IPS DF 4.7 (cell line): ENCODE data around the gene OR5B21.

Experiments used
- DNase-seq: peaks from one replicate; pipeline ENCODE4 v3.0.0-alpha.2; 2013; ENCODE audit warnings: low spot score; ENCODE audit errors: extremely low read depth

The OR5B21 gene

GRCh38 chr11:58494101-58494500 is 13.8 kb downstream of the OR5B21 start:
- no peak for DNase-seq

DNA sequence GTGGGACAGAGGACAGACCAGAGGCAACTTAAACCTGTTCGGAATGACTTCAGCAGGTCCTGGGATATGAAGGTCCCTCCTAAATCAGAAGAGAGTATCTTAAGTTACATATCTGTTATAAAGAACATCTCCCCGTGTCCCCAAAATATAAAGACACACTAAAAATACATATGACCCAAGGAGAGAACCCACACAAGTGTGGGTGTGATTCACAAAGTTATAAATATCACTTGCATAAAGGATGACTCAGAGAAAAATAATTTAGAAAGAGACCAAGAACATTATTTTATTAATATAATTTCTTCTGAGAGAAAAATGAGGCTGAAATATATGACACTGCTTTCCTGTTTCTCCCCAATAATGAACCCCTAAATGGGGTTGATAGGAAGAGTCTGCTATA is 14.2 kb downstream of the OR5B21 start:
- no peak for DNase-seq

GRCh38 chr11:58490827-58491226 is 17.1 kb downstream of the OR5B21 start:
- no peak for DNase-seq

DNA sequence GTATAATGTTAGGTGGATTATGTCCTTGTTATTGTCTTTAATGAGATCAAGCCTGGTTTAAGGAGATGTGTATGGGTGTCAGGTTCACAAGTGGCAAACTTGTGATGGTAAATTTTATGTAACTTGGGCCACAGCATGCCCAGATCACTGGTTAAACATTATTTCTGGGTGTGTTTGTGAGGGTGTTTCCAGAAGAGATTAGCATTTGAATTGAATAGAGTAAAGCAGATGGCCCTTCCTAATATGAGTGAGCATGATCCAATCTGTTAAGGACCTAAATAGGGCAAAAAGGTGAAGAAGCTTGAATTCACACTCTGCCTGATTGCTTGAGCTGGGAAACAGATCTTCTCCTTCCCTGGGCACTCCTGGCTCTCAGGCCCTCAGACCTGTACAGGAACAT is 20.7 kb downstream of the OR5B21 start:
- no peak for DNase-seq

DNA sequence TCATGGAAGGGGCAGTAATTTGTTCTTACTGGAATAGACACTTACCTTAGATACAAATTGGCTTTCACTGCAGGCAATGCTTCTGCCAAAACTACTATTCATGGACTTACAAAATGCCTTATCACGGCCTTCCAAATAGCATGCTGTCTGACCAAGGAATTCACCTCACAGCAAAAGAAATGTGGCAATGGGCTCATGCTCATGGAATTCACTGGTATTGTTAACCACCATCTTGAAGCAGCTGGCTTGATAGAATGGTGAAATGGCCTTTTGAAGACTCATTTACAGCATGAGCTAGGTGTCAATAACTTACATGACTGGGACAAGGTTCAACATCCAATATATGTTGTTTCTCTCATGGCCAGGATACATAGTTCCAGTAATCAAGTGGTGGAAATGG is 21.9 kb downstream of the OR5B21 start:
- no peak for DNase-seq

DNA sequence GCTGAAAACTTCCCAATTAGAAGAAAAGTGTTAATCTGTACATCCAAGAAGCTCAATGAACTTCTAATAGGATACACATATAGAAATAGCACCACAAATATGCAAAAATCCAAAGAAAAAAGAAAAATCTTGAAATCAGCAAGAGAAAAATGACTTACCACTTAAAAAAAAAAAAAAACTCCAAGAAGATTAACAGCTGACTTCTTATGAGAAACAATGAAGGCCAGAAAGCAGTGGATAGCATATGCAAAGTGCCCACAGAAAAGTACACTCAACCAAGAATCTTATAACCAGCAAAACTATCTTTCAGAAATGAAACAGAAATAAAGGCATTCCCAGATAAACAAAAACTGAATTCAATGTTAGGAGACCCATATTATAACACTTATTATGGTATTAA is 36.0 kb downstream of the OR5B21 start:
- DNase-seq: no peak

DNA sequence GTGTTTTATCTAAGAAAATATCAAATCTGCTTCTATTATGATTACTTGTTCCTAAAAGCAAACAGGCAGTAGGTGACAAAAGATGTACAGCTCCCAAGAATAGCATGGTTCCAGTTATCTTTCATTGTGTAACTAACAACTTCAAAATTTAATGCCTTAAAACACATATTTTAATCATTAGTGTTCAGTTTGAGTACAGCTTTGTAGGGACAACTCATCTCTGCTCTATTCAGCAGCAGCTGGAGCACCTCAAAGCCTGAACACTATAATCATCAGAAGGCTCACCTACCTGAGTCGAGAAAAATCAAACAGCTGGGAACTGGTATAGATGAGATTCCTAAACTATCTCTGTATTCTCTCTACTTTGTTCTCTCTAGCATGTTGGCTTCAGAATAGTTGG is 41.6 kb downstream of the OR5B21 start:
- no peak for DNase-seq

GRCh38 chr11:58465690-58466089 is 42.2 kb downstream of the OR5B21 start:
- DNase-seq: no peak
